ENCODE results near the gene HTR1B. TPM values are rescaled to one million over a fixed set of nuclear protein-coding genes. Genes with fewer than 3 reads are reported as not detected.

The HTR1B gene
- polyA plus RNA-seq, 1 donor from 2014 or later = 0.19 TPM

DNA sequence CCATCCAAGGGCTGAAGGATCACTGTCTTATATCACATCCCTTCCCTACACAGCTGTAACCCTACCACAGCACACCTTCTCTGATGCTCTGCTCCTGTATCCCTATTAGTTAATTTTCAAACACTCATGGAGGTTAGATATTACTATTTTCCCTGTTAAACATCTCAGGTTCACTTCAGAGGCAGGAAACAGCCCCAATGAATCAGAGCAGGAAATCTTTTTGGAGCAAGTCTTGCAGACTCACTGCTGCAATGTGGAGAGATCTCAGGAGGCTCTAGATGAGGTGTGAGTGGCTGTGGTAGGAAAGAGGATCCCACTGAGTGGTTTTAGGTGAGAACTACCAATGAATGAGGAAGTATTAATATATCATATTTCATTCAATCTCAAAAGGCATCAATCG lies 19.7 kb upstream of the HTR1B start:
- Histone ChIP-seq H3K4me2 (ENCODE audit: low read length) (peak overlapping the region; percentile 17), H3K4me3 (ENCODE audit: low read length) (peak overlapping the region; percentile 13), H3K36me3 (ENCODE audit: insufficient read depth, low read length) (no peaks in the 10 kb centered on the region), H3K79me2 (replicated peaks; ENCODE audit: insufficient read depth, low read length) (no peaks in the 10 kb centered on the region), H3K9ac (ENCODE audit: low read length) (peak overlapping the region; percentile 4), H4K20me1 (ENCODE audit: insufficient read depth) (no peaks in the 10 kb centered on the region), H3F3A (ENCODE audit: insufficient read depth, low read length, poor library complexity, severe bottlenecking) (no peaks in the 10 kb centered on the region), H3K27ac (ENCODE audit: low read length) (peak overlapping the region; percentile 54), H3K9me3 (ENCODE audit: low read length) (no peaks in the 10 kb centered on the region), H2AFZ (ENCODE audit: low read depth, low read length) (no peak overlapping the region), H3K27me3 (ENCODE audit: insufficient read depth, low read depth, low read length) (no peaks in the 10 kb centered on the region), H3K9me2 (ENCODE audit: insufficient read depth, low read length) (no peaks in the 10 kb centered on the region)
- TF ChIP-seq SMC3 (conservative IDR thresholded peaks at IDR 0.05; ENCODE audit: poor library complexity) = no peak
- no peak for TF ChIP-seq MXI1 (conservative IDR thresholded peaks at IDR 0.05; ENCODE audit: poor library complexity, severe bottlenecking)
- TF ChIP-seq CTCF (IDR thresholded peaks at IDR 0.05; ENCODE audit: poor library complexity, severe bottlenecking) = no peak
- TF ChIP-seq, protein P1, sequence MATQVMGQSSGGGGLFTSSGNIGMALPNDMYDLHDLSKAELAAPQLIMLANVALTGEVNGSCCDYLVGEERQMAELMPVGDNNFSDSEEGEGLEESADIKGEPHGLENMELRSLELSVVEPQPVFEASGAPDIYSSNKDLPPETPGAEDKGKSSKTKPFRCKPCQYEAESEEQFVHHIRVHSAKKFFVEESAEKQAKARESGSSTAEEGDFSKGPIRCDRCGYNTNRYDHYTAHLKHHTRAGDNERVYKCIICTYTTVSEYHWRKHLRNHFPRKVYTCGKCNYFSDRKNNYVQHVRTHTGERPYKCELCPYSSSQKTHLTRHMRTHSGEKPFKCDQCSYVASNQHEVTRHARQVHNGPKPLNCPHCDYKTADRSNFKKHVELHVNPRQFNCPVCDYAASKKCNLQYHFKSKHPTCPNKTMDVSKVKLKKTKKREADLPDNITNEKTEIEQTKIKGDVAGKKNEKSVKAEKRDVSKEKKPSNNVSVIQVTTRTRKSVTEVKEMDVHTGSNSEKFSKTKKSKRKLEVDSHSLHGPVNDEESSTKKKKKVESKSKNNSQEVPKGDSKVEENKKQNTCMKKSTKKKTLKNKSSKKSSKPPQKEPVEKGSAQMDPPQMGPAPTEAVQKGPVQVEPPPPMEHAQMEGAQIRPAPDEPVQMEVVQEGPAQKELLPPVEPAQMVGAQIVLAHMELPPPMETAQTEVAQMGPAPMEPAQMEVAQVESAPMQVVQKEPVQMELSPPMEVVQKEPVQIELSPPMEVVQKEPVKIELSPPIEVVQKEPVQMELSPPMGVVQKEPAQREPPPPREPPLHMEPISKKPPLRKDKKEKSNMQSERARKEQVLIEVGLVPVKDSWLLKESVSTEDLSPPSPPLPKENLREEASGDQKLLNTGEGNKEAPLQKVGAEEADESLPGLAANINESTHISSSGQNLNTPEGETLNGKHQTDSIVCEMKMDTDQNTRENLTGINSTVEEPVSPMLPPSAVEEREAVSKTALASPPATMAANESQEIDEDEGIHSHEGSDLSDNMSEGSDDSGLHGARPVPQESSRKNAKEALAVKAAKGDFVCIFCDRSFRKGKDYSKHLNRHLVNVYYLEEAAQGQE (IDR thresholded peaks at IDR 0.05; ENCODE audit: borderline replicate concordance) = no peak
- TF ChIP-seq EP300 (conservative IDR thresholded peaks at IDR 0.05; ENCODE audit: poor library complexity, severe bottlenecking) = no peak
- no peak for TF ChIP-seq POLR2AphosphoS5 (IDR thresholded peaks at IDR 0.05)
- no peak for TF ChIP-seq EZH2 (IDR thresholded peaks at IDR 0.05; ENCODE audit: borderline replicate concordance, insufficient read depth, low read length, poor library complexity, severe bottlenecking)
- no peak for TF ChIP-seq RAD21 (conservative IDR thresholded peaks at IDR 0.05)
- TF ChIP-seq TAF1 (IDR thresholded peaks at IDR 0.05; ENCODE audit: low read depth) = no peak

DNA sequence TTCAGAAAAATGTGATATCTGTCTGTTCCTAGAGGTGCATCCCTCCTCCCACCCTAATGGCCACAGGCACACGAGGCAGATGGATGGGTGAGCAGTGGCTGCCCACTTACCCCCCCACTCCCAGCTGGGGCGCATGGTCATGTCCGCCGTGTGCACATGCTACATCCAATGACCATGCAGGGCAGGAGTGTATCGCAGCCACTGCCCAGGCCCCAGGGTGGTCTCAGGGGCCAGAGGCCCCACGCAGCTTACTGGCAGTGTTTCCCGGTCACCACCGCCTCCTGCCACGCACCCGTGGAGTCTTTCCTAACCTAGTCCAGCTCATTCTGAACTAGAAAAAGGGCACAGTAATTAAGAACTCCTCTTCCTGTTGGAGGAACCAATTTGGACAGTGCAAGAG lies 11.7 kb upstream of the HTR1B start:
- Histone ChIP-seq H4K20me1 (ENCODE audit: insufficient read depth) (no peaks in the 10 kb centered on the region), H3K79me2 (replicated peaks; ENCODE audit: insufficient read depth, low read length) (no peaks in the 10 kb centered on the region), H3K9me2 (ENCODE audit: insufficient read depth, low read length) (no peaks in the 10 kb centered on the region), H3K27ac (ENCODE audit: low read length) (no peak overlapping the region), H3K9ac (ENCODE audit: low read length) (no peak overlapping the region), H3K4me3 (ENCODE audit: low read length) (no peak overlapping the region), H3K4me2 (ENCODE audit: low read length) (no peak overlapping the region), H3K36me3 (ENCODE audit: insufficient read depth, low read length) (no peaks in the 10 kb centered on the region), H3K27me3 (ENCODE audit: insufficient read depth, low read depth, low read length) (no peaks in the 10 kb centered on the region), H3F3A (ENCODE audit: insufficient read depth, low read length, poor library complexity, severe bottlenecking) (no peaks in the 10 kb centered on the region), H2AFZ (ENCODE audit: low read depth, low read length) (no peak overlapping the region), H3K9me3 (ENCODE audit: low read length) (no peaks in the 10 kb centered on the region)
- TF ChIP-seq POLR2AphosphoS5 (IDR thresholded peaks at IDR 0.05) (no peak), TAF1 (IDR thresholded peaks at IDR 0.05; ENCODE audit: low read depth) (no peak), RAD21 (conservative IDR thresholded peaks at IDR 0.05) (no peak)
